CD4-positive, alpha-beta T cell treated with Interleukin-10 for 1 hour (primary cell): ENCODE data around the gene CBX7.
"Not testable (repeated sequence)": the region's sequence is repeated elsewhere in the genome, so short reads cannot be mapped to it uniquely, and the experiment has no call there.

Experiments
- DNase-seq: peaks from one replicate; pipeline ENCODE4 v3.0.0-alpha.2; 2020

Gene CBX7

GRCh38 chr22:39173787-39174497 lies 21.5 kb upstream of the CBX7 start:
- DNase-seq: peak; percentile 79

DNA sequence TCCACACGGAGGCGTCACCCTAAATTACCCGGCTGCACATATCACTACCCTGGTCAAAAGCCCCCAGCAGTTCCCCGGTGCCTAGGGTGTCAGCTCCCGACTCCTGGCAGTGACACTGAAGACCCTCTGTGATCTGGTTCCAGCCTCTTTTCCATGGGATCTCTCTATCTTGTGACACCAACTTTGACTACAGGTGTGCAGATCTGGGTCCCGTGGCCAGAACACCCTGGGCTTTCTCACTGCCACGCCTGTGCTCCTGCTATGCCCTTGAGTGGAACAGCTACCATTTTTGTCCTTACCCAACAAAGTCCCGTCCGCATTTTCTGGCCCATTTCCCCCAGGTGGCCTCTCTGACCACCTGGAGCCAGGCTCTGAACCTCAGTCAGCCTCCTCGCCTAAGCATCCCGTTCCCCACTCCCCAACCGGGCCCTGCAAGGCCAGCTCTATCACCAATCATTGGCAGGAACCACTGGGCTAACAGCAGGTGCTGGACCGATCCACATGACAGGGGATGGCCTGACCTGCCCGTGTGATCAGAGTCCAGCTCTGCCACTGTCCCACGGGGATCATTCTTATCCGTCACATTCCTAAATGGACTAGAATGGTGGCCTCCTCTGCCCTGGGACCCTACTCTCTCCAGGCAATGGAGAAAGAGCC lies 20.7 kb upstream of the CBX7 start:
- DNase-seq: no peak

- not testable (repeated sequence) for DNase-seq
These were observed 20.0 kb upstream of the CBX7 start for GRCh38 chr22:39172265-39173049.

DNA sequence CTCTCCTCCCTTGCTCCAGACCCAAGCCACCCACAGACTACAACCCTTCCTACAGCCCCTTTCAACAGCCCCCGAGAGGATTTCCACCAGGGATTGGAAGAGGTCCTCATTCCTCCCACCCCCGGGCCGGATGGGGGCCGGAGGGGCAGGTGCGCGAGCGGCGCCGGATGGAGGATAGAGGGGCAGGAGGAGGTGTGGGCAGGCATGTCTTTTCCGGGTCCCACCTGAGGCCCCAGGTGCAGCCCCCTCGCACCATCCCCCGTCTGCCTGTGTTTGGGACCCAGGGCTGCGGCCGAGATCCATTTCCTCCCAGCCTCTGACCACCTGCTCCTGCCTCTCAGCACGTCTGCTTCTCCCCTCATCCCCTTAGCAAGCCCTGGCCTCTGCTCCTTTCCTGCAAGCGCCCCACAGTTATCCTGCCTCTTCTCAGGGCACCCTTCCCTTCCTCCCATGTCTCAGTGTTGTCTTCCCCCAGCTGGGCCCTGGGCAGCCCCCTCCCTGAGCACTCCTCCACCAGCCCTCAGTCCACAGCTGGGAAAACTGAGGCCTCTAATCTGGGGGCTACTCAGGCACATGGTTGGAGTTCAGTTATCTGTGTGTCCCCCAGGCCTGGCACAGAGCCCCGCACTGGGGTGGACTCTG lies 19.3 kb upstream of the CBX7 start:
- no peak for DNase-seq

DNA sequence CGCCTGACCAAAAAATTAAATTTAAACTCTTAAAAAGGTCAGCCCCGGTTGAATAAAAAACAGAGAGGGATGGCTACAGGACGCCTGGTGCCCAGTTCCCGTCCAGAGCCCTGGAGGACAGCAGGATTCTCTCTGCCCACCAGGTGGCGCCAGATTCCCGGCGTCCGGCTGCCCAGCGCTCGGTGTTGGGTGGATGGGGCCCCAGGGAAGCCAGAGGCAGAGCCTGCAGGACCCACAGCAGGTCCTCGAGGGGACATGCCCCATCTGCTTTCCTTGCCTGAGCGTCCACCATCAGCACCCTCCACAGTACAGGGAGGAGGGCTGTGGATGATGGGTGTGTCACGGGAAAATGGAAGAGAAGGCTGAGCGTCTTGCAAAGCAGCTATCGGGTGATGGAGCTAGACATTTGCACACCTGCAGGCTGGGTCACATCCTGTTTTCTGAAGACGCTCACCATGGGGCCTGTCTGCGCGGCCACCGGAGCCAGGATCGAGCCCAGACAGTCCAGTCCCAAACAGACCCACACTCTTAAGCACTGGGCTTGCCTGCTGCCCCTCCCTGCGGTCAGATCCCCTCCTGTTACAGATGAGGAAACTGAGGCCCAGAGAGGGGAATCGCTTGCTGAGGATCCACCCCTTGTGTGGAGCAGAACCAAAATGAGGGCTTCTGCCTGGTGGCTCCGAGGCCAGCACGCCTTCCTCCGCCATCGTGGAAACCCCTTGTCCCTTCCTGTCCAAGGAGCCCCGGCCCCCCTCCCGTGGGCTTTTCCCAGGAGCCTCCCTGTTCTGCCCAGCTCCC lies 18.5 kb upstream of the CBX7 start:
- DNase-seq: peak; percentile 86

DNA sequence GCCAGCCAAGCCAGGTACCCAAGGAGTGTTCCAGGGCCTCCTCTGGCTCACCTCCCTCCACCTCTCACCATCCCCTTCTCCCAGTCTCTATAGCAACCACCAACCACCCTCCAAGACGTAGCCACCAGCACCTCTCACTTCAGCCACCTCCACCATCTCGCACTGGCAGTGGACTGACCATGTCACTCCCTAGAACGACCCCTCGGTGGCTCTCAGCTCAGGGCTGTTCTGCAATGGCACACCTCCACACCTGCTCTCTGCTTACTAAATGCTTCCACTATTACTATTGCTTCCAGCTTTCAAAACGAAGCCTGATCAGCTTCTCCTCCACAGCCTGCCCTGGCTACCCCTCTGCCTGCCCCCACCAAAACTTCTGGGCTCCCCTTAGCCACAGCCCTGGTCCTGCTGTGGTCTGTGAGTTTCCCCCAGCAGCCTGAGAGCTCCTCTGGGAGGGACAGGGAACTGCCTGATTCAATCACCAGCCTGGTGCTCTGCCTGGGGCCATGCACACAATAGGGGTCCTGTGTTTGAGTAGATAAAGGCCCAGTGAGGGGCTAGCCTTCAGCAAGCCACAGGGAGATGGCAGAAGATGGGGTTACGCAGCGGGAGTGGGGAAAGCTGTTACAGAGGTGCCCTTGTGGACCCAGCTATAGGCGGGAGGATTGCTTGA lies 17.5 kb upstream of the CBX7 start:
- DNase-seq: no peak

DNA sequence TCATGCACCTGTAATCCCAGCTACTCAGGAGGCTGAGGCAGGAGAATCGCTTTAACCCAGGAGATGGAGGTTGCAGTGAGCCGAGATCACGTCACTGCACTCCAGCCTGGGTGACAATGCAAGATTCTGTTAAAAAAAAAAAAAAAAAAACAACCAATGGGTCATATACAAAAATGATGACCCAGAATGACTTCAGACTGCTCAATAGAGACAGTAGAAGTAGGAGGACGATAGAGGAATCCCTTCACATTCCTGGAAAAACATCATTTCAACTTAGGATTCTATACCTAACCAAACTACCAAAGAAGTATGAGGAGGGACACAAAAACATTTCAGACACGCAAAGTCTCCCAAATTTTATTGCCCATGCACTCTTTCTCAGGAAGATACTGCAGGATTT lies 14.1 kb upstream of the CBX7 start:
- no peak for DNase-seq

DNA sequence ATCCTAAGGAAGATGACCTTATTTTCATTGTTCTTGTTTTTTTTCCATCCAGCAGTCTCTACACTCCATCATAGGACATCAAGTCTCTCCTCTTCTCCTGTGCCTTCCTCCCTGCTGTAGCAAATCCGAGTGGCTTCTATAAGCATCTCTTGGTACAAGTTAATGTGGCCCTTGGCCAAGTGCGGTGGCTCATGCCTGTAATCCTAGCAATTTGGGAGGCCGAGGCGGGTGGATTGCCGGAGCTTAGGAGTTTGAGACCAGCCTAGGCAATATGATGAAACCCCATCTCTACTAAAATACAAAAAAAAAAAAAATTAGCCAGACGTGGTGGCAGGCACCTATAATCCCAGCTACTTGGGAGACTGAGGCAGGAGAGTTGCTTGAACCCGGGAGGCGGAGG lies 3.6 kb upstream of the CBX7 start:
- DNase-seq: not testable (repeated sequence)

DNA sequence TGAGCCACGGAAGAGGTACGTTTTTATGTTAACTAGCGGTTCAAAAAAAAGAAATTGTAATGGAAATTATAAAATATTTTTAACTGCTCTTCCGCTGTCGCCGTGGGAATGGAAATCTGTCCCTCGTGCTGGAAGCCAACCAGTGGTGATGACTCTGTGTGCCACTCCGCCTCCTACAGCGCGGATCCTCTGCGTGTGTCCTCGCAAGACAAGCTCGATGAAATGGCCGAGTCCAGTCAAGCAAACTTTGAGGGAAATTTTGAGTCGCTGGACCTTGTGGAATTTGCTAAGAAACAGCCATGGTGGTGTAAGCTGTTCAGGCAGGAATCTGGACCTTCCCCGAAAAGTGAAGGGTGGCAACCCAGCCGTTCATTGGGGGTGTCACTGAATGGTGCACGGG lies 2.9 kb upstream of the CBX7 start:
- DNase-seq: no peak

DNA sequence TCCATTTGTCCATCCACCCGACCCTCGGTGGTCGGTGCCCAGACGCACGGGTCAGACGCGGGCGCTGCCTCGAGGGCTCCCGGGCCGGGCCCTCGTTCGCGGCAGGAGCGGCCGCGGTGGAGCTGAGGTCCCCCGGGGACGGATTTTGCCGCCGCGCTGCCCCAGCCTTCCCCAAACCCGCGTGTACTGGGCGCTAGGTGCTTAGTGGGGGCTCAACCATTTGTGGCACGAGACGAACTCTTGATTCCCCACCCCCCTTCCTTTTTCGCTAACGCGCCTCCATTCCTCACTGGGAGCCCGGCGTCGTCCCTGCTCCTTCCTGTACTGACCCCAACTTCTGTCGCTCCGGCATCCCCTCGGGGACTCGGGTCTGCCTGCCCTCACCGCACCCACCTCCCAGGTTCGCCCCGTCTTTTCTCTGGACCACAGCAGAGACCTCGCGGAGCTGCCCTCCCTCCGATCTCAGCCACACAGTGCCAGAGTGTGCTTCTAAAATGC lies 789 bp upstream of the CBX7 start:
- no peak for DNase-seq

DNA sequence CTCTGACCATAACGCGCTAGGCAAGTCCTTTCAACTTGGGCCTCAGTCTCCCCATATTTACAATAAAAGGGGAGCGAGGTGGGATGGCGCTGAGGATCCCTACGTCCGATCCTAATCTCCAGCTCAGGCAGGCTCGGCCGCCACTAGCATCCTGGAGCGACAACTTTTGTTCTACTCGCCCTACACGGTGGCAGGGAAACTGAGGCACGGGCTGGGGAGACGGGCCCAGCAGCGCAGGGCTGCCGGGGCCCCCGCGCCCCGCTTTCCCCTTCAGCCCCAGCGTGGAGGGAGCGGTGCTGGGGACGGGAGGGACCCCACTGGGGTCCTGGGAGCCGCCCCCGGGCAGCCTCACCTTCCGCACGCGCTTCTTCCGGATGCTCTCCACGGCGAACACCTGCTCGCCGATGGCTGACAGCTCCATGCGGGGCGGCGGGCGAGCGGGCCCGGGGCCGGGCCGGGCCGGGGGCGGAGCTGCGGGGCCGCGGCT lies 413 bp downstream of the CBX7 start:
- DNase-seq: no peak

DNA sequence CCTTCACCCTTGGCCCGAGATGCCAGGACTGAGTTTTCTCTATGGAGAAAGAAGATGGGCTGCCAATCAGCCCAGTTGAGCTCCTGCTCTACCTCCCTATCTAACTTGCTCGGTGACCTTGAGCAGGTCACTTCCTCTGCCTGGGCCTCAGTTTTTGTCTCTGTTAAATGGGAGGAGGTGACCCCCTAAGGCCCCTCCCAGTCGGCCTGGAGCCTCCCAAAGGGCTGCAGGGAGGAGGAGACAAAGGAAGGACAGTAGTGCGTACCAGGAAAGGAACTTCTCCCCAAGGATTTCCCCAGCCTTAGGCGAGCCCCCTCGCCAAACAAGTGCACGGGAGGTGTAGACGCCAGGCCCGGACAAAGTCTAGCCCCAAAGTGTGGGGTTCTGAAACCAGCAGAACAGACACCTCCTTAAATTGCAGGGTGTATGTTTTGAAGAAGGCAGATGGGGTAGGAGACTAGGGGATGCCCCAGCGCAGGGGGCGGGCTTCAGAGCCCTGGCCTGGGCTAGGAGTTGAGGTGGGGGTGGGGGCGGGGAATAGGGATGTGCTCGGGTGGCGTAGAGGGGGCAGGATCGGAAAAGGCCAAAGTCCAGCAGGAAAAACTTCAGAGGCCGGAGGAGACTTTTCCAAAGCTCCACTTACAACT lies 1.0 kb downstream of the CBX7 start:
- DNase-seq: peak; percentile 39

DNA sequence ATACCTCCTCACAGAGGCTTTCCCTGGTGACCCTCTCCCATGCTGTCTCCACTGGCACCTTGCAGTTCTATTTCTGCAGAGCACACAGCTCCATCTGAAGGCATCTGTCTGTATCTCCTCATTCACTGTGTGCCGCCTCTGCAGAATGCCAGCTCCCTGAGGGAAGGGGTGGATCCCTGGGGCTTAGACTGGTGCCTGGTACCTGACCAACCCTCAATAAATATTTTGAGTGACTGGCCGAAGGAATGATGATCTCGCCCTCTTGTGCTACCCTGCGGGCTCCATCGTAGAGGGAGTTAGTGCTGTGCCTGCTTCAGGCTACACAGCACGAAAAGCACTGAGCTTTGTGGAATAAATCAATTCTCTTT lies 1.6 kb downstream of the CBX7 start:
- DNase-seq: no peak

DNA sequence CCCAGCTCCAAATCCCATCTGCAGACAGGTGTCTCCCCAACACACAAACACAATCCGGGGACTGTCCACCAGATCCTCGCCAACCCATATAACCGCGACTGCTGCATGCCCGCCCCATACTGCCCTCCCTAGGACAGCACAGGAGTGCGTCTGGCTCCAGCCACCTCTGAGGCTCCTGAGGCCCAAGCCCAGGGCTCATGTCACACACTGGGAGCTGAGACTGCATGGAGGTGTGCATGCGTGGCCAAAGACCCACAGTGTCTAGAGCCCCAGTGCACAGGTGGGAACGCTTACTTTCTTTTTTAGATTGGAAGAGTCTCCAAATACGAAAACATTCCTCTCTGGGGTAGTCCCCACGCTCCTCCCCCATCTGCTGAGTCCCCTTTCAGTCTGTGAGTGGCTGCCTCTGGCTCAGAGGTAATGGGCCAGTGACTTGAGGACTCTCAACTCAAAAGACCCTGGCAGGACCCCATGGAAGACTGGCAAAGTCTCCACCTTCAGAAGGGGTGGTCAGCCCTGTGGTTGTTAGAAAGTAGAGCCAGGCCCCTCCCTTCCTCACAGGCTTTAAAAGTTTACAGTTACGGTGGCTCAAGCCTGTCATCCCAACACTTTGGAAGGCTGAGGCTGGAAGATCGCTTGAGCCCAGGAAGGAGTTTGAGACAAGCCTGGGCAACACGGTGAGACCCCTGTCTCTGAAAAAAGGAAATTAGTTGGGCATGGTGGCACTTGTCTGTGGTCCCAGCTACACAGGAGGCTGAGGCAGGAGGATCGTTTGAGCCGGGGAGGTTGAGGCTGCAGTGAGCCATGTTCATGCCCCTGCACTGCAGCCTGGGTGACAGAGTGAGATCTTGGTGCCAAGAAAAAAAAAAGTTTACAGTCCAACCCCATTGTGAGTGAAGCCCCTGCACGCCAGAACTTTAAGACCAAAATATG lies 2.3 kb downstream of the CBX7 start:
- no peak for DNase-seq

DNA sequence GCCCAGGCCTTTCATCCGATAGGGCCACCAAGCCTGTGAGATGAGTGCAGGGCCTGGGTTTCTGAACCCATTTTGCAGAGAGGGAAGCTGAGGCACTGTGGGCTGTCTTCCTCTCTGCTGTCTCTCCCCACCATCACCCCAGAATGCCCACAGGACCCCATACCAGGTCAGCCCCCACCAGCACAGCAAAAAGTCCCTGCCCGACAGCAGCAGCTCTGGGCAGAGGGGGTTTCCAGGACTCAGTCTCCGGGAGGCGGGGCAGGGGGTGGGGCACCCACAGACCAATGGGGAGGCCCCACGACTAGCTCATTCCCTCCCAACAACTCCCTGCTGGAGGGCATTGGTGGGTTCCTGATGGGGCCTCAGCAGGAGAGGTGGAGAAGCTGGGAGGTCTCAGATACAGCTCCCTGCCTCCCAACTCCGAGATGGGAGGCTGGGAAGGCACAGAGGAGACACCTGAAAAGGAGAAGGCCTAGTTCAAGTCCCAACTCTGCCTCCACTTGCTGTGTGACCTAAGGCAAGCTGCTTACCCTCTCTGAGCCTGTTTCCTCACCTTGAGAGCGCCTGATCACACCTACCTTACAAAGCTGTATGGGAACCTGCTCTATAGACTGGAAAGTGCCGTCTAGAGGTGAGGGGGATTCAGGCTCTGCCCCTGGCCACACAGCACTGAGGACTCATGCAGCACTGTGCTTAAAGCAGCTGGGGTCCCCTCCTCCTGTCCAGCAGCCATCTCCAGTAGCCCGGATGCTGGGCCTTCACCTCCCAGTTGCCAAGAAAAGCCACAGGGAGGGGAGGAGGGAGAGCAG lies 3.5 kb downstream of the CBX7 start:
- DNase-seq: peak; percentile 87

DNA sequence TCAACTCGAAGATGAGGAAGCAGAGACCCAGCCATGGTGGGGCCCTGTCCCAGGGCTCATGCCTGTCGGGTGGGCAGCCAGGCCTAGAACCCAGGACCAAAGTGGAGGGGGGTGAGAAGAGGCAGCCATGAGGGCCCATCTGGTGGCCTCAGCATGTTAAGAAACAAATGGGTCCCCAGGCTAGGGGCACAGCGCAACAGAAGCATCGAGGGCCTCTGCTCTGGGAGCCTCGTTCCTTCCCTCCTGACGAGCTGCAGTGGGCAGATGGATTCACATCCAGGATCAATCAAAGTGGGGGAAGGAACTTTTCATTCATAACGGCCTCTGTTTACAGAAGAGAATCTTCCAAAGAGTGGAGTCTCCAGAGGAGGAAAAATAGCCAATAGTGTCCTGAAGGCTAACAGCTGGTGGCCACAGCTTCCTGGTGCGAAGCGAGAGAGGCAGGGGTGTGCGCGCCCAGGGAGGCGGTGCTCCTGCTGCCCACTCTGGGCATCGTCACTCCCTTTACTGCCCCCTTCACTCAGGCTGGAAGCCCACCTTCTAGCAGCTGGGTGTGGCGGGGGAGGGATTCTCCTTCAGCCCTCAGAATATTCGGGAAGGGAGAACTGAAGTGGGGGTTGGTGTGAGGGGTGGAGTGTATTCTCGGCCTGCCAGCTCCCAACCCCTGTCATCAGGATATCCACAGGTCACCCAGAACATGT lies 4.3 kb downstream of the CBX7 start:
- DNase-seq: no peak

DNA sequence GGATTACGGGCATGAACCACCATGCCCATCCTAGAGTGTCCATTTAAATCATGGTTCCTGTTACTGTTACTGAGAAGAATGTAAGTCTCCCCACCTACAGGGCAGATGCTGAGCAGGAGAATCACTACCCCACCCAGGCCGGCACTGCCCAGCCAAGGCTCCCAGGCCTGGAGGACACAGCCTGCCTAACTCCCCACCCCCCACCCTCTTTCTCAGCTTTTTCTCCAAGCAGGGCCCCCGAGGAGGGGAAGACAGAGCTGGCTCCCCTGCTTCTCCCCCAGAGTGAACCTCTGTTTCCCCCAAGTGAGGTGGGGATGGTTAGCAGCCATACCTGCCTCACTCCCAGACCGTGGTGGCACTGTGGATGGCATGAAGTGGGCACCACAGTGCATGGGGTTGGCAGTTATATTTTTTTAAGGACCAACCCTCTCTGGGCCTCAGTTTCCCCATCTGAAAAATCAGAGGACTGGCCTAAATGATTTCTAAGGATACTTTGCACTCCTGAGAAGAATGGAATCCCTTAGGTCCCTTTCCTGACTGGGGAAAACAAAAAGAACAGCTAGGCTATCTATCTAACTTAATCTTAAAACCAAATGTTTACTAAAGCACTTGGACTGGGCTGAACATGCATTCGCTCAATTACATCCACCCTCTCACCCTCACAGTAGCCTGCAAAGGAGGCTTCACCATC lies 5.0 kb downstream of the CBX7 start:
- DNase-seq: no peak
